Small intestine (tissue), 7 donors: Measurements from ENCODE around the gene FBN1. TPM values are rescaled to one million over a fixed set of nuclear protein-coding genes. Genes with fewer than 3 reads are reported as not detected.

ENCODE experiments used
- DNase-seq, 2 donors: peaks; one replicate each; pipeline versions ENCODE4 v3.0.0 to v3.0.0-alpha.2; 2013
- FAIRE-seq: peaks from 2 replicates; lab custom pipeline; 2012; peaks lifted over from hg19 to GRCh38; lab: Jason Lieb, UNC
- H3K27ac ChIP-seq, 3 donors: one replicate each; pipeline ENCODE4 v1.5.1; 2013; ENCODE audit warnings: low read length in 2 of 3, mild to moderate bottlenecking in 2 of 3, control low read depth in 1 of 3, inconsistent platforms in 1 of 3, low read depth in 1 of 3, moderate library complexity in 1 of 3
- H3K27me3 ChIP-seq, 3 donors: one replicate each; pipeline ENCODE4 v1.6.1; 2013; ENCODE audit warnings: low read length in 3 of 3, inconsistent platforms in 1 of 3; ENCODE audit not compliant: control insufficient read depth in 3 of 3, insufficient read depth in 3 of 3
- H3K36me3 ChIP-seq, 3 donors: one replicate each; pipeline ENCODE4 v1.6.1; 2013; ENCODE audit warnings: low read length in 3 of 3, inconsistent platforms in 1 of 3, low read depth in 1 of 3, mild to moderate bottlenecking in 1 of 3, moderate library complexity in 1 of 3; ENCODE audit not compliant: control insufficient read depth in 3 of 3, insufficient read depth in 2 of 3
- H3K4me1 ChIP-seq, 3 donors: one replicate each; pipeline ENCODE4 v1.6.1; 2013; ENCODE audit warnings: low read length in 2 of 3, inconsistent platforms in 1 of 3, low read depth in 1 of 3, mild to moderate bottlenecking in 1 of 3, moderate library complexity in 1 of 3; ENCODE audit not compliant: control insufficient read depth in 3 of 3, insufficient read depth in 2 of 3
- H3K4me3 ChIP-seq, 3 donors: one replicate each; pipeline ENCODE4 v1.5.1; 2013; ENCODE audit warnings: low read length in 3 of 3, control low read depth in 1 of 3, inconsistent platforms in 1 of 3, low read depth in 1 of 3, mild to moderate bottlenecking in 1 of 3, moderate library complexity in 1 of 3
- H3K9me3 ChIP-seq, 2 donors: one replicate each; pipeline ENCODE4 v1.6.1; 2013; ENCODE audit warnings: low read depth in 1 of 2, low read length in 1 of 2; ENCODE audit not compliant: control insufficient read depth in 2 of 2, insufficient read depth in 1 of 2
- WGBS, 3 donors: extraction: QIAGEN DNeasy Blood & Tissue Kit; methylation state at CpG; one replicate each; pipeline ENCODE4 v1.1.7; 2013; 5-methylcytosine and 5-hydroxymethylcytosine counted together
- polyA plus RNA-seq, 4 donors: library from polyadenylated mRNA; stranded (reverse) in 3 of 4; unstranded in 1 of 4; fragments of 200-250 nt in 3 of 4; fragments of 120-200 nt in 1 of 4; gene quantifications; one replicate each; pipeline versions ENCODE4 v1.2.1 to v1.2.3, GENCODE V29; 2013
- donor health status: healthy with polysubstance abuse.
- donor health status: control.
- donor health status: control.
- donor health status: Bipolar disorder and iron deficiency.
- donor health status: healthy.

Gene FBN1
- polyA plus RNA-seq, 4 donors, result 1.1 to 33.9 (median 11.3) TPM

- FAIRE-seq (no peak), DNase-seq (no peak)
- Histone ChIP-seq H3K4me1 (no peaks in the 10 kb centered on the region), H3K9me3 (no peaks in the 10 kb centered on the region), H3K4me3 (no peak overlapping the region), H3K27me3 (no peaks in the 10 kb centered on the region), H3K36me3 (peaks cover 0 to 2% (median 0%) of the 10 kb centered on the region in 3 donors), H3K27ac (no peak overlapping the region)
- 95 to 100% (median 100%) methylated on average over 1 of the region's 1 CpG for WGBS, 3 donors
These were observed 178.7 kb downstream of the FBN1 start for GRCh38 chr15:48466820-48467219.

- H3K4me3 ChIP-seq, result no peak overlapping the region
- H3K36me3 ChIP-seq, result peaks cover 0 to 2% (median 0%) of the 10 kb centered on the region in 3 donors
- no peaks in the 10 kb centered on the region for H3K9me3 ChIP-seq
- DNase-seq (no peak), FAIRE-seq (no peak)
- no peak overlapping the region for H3K27ac ChIP-seq
- H3K27me3 ChIP-seq, result no peaks in the 10 kb centered on the region
- H3K4me1 ChIP-seq, result no peaks in the 10 kb centered on the region
These were observed 179.4 kb downstream of the FBN1 start for GRCh38 chr15:48466079-48466478.

- WGBS, 3 donors, result 86 to 90% (median 88%) methylated on average over 5 of the region's 5 CpGs
- Histone ChIP-seq H3K27ac (no peak overlapping the region), H3K4me3 (no peak overlapping the region), H3K27me3 (no peaks in the 10 kb centered on the region), H3K4me1 (no peaks in the 10 kb centered on the region), H3K9me3 (no peaks in the 10 kb centered on the region), H3K36me3 (peaks cover 0 to under 1% (median 0%) of the 10 kb centered on the region in 3 donors)
- FAIRE-seq (no peak), DNase-seq (no peak)
These were observed 180.1 kb downstream of the FBN1 start for GRCh38 chr15:48465410-48465809.

- H3K27ac ChIP-seq, result no peak overlapping the region
- FAIRE-seq (no peak), DNase-seq (no peak)
- H3K9me3 ChIP-seq, result no peaks in the 10 kb centered on the region
- H3K36me3 ChIP-seq, result no peaks in the 10 kb centered on the region
- WGBS, 3 donors, result 72 to 82% (median 78%) methylated on average over 4 of the region's 4 CpGs
- H3K4me3 ChIP-seq, result no peak overlapping the region
- no peaks in the 10 kb centered on the region for H3K4me1 ChIP-seq
- no peaks in the 10 kb centered on the region for H3K27me3 ChIP-seq
These were observed 182.1 kb downstream of the FBN1 start for GRCh38 chr15:48463366-48463880.

GRCh38 chr15:48462688-48463087 lies 182.8 kb downstream of the FBN1 start:
- FAIRE-seq (no peak), DNase-seq (no peak)
- Histone ChIP-seq H3K27ac (no peak overlapping the region), H3K36me3 (no peaks in the 10 kb centered on the region), H3K9me3 (no peaks in the 10 kb centered on the region), H3K4me3 (no peak overlapping the region), H3K4me1 (no peaks in the 10 kb centered on the region), H3K27me3 (no peaks in the 10 kb centered on the region)
- WGBS, 3 donors, result 77 to 85% (median 84%) methylated on average over 4 of the region's 4 CpGs

- Histone ChIP-seq H3K27me3 (no peaks in the 10 kb centered on the region), H3K9me3 (no peaks in the 10 kb centered on the region), H3K36me3 (peaks cover 0 to 7% (median 2%) of the 10 kb centered on the region in 3 donors), H3K27ac (no peak overlapping the region), H3K4me1 (no peaks in the 10 kb centered on the region), H3K4me3 (no peak overlapping the region)
- no peak for DNase-seq
- WGBS, 3 donors, result 83 to 85% (median 83%) methylated on average over 7 of the region's 7 CpGs
- no peak for FAIRE-seq
These were observed 185.7 kb downstream of the FBN1 start for GRCh38 chr15:48459571-48460442.

GRCh38 chr15:48458876-48459275 lies 186.6 kb downstream of the FBN1 start:
- DNase-seq (no peak), FAIRE-seq (no peak)
- 73 to 85% (median 82%) methylated on average over 2 of the region's 2 CpGs for WGBS, 3 donors
- Histone ChIP-seq H3K4me1 (no peaks in the 10 kb centered on the region), H3K4me3 (no peak overlapping the region), H3K36me3 (peaks cover 0 to 7% (median 4%) of the 10 kb centered on the region in 3 donors), H3K9me3 (no peaks in the 10 kb centered on the region), H3K27ac (no peak overlapping the region), H3K27me3 (no peaks in the 10 kb centered on the region)

GRCh38 chr15:48456134-48456533 lies 189.4 kb downstream of the FBN1 start:
- H3K4me1 ChIP-seq, result no peaks in the 10 kb centered on the region
- no peak overlapping the region for H3K4me3 ChIP-seq
- no peak overlapping the region for H3K27ac ChIP-seq
- FAIRE-seq (no peak), DNase-seq (no peak)
- no peaks in the 10 kb centered on the region for H3K27me3 ChIP-seq
- H3K36me3 ChIP-seq, result peaks cover 0 to 7% (median 5%) of the 10 kb centered on the region in 3 donors
- H3K9me3 ChIP-seq, result no peaks in the 10 kb centered on the region
- WGBS, 3 donors, result 22 to 37% (median 24%) methylated on average over 1 of the region's 1 CpG
